Sigmoid colon (tissue), 7 donors: ENCODE results near the gene TOR2A. TPM values are rescaled to one million over a fixed set of nuclear protein-coding genes. Genes with fewer than 3 reads are reported as not detected.

Source experiments
- DNase-seq: peaks from one replicate; pipeline ENCODE4 v3.0.0-alpha.2; 2019
- H3K27ac ChIP-seq, 4 donors: fragments of 200-600 bp; sonication (generic); one replicate each; pipeline ENCODE4 v1.5.1; 2016 to 2019; ENCODE audit warnings: mild to moderate bottlenecking in 1 of 4
- H3K27me3 ChIP-seq, 3 donors: fragments of 200-600 bp; sonication (generic); one replicate each; pipeline ENCODE4 v1.5.1; 2019; ENCODE audit warnings: mild to moderate bottlenecking in 1 of 3
- H3K36me3 ChIP-seq, 4 donors: fragments of 200-600 bp; sonication (generic); one replicate each; pipeline ENCODE4 v1.5.1; 2016 to 2019
- H3K4me1 ChIP-seq, 4 donors: fragments of 200-600 bp; sonication (generic); one replicate each; pipeline ENCODE4 v1.5.1; 2017 to 2019
- H3K4me3 ChIP-seq, 4 donors: fragments of 200-600 bp; sonication (generic); one replicate each; pipeline ENCODE4 v1.5.1; 2017 to 2019; ENCODE audit warnings: mild to moderate bottlenecking in 2 of 4, moderate library complexity in 1 of 4
- H3K9me3 ChIP-seq, 4 donors: fragments of 200-600 bp in 3 of 4; sonication (generic) in 3 of 4; one replicate each; pipeline versions ENCODE4 v1.5.1 to v1.6.1; 2013 to 2019
- EP300 ChIP-seq, 4 donors: sonication (generic); formaldehyde crosslinking; IDR thresholded peaks; one replicate each; pipeline ENCODE4 v1.6.1; 2017; ENCODE audit warnings: antibody characterized with exemption in 4 of 4
- POLR2A ChIP-seq, 2 donors: fragments of 450-650 bp; IDR thresholded peaks; one replicate each; pipeline ENCODE4 v1.6.1; 2016; ENCODE audit warnings: antibody characterized with exemption in 2 of 2, mild to moderate bottlenecking in 2 of 2, moderate library complexity in 2 of 2
- POLR2AphosphoS5 ChIP-seq, 4 donors: sonication (generic); formaldehyde crosslinking; IDR thresholded peaks; one replicate each; pipeline ENCODE4 v1.6.1; 2017; ENCODE audit warnings: antibody characterized with exemption in 4 of 4
- WGBS, 2 donors: extraction: QIAGEN DNeasy Blood & Tissue Kit; methylation state at CpG; one replicate each; pipeline ENCODE4 v1.1.7; 2013; 5-methylcytosine and 5-hydroxymethylcytosine counted together
- intact Hi-C: fragments of 100-400 bp; cut with DNase I; formaldehyde crosslinking; loops from one replicate; pipeline ENCODE4 v1.15.1; 2023
- polyA plus RNA-seq, 3 donors: library from polyadenylated mRNA; stranded (reverse); fragments of 200-250 nt; gene quantifications; one replicate each; pipeline ENCODE4 v1.2.3, GENCODE V29; 2013
- total RNA-seq, 4 donors: library from RNA; depleted of rRNA; stranded (reverse); fragments of >200 nt; gene quantifications; one replicate each; pipeline ENCODE4 v1.1.0, GENCODE V29; 2016
- TF ChIP-seq, protein P1 (sequence below), 4 experiments: fragments of 450-650 bp in 3 of 4; fragments of 200-600 bp in 1 of 4; IDR thresholded peaks; one replicate each; pipeline ENCODE4 v1.5.1; 2016 to 2019; ENCODE audit warnings: antibody characterized with exemption in 4 of 4, mild to moderate bottlenecking in 3 of 4, moderate library complexity in 2 of 4
- donor health status: healthy with polysubstance abuse.
- donor health status: Bipolar disorder and iron deficiency.
- donor health status: healthy.

TOR2A gene
- total and polyA plus RNA-seq, 7 donors: 6.1 to 26.4 (median 10.4) TPM

DNA sequence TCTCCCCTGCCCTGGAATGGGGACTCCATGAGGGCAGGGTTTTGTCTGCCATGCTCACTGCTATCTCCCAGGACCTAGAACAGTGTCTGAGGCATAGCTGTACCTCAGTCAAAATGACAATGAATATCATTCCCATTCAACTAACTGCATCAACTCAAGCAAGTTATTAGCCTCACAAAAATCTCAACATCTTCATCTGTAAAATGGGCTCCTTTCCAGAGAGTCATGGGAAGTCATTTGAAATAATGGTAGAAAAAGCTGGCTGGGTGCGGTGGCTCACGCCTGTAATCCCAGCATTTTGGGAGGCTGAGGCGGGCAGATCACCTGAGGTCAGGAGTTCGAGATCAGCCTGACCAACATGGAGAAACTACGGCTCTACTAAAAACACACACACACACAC, 34.0 kb upstream of the TOR2A start:
- Histone ChIP-seq H3K27me3 (peaks cover 0 to 7% (median 0%) of the 10 kb centered on the region in 3 donors), H3K27ac (peak overlapping the region in 3 of 4 donors; percentile 48 to 66 (median 48)), H3K4me3 (no peak overlapping the region), H3K36me3 (no peaks in the 10 kb centered on the region), H3K9me3 (no peaks in the 10 kb centered on the region), H3K4me1 (peaks cover 0 to 12% (median 9%) of the 10 kb centered on the region in 4 donors)
- TF ChIP-seq, protein P1, sequence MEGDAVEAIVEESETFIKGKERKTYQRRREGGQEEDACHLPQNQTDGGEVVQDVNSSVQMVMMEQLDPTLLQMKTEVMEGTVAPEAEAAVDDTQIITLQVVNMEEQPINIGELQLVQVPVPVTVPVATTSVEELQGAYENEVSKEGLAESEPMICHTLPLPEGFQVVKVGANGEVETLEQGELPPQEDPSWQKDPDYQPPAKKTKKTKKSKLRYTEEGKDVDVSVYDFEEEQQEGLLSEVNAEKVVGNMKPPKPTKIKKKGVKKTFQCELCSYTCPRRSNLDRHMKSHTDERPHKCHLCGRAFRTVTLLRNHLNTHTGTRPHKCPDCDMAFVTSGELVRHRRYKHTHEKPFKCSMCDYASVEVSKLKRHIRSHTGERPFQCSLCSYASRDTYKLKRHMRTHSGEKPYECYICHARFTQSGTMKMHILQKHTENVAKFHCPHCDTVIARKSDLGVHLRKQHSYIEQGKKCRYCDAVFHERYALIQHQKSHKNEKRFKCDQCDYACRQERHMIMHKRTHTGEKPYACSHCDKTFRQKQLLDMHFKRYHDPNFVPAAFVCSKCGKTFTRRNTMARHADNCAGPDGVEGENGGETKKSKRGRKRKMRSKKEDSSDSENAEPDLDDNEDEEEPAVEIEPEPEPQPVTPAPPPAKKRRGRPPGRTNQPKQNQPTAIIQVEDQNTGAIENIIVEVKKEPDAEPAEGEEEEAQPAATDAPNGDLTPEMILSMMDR (IDR thresholded peaks at IDR 0.05): no peak
- TF ChIP-seq POLR2AphosphoS5 (IDR thresholded peaks at IDR 0.05) (no peak), EP300 (IDR thresholded peaks at IDR 0.05) (no peak), POLR2A (IDR thresholded peaks at IDR 0.05) (no peak)
- WGBS, 2 donors: 88 to 92% methylated on average over 5 of the region's 5 CpGs
- intact Hi-C loops: no loop called here
- no peak for DNase-seq

DNA sequence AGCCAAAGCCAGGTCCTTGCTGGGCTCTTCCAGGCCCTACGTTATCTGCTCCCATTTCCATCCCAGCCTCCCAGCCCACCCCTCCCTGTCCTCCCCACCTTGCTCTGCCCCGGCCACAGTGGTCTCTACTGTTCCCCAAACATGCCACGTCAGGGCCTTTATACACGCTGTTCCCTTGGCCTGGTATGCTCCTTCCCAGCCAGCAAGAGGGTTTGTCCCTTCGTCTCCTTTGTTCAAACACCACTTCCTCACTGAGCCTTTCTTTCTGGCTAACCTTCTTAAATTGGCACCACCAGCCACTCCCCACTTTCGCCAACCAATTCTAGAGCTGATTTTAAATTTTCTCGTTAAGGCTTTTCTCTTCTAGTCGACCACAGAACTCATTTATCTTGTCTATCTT, 33.6 kb upstream of the TOR2A start:
- 69 to 76% methylated on average over 8 of the region's 8 CpGs for WGBS, 2 donors
- H3K27me3 ChIP-seq: peaks cover 0 to 7% (median 0%) of the 10 kb centered on the region in 3 donors
- H3K9me3 ChIP-seq: no peaks in the 10 kb centered on the region
- no peak overlapping the region for H3K4me3 ChIP-seq
- intact Hi-C loops: no loop called here
- peaks cover 0 to 12% (median 9%) of the 10 kb centered on the region in 4 donors for H3K4me1 ChIP-seq
- DNase-seq: no peak
- H3K36me3 ChIP-seq: no peaks in the 10 kb centered on the region
- H3K27ac ChIP-seq: peak overlapping the region; percentile 48 to 66 (median 52)
- TF ChIP-seq, protein P1 (IDR thresholded peaks at IDR 0.05): no peak
- TF ChIP-seq EP300 (IDR thresholded peaks at IDR 0.05) (no peak), POLR2AphosphoS5 (IDR thresholded peaks at IDR 0.05) (no peak), POLR2A (IDR thresholded peaks at IDR 0.05) (no peak)

DNA sequence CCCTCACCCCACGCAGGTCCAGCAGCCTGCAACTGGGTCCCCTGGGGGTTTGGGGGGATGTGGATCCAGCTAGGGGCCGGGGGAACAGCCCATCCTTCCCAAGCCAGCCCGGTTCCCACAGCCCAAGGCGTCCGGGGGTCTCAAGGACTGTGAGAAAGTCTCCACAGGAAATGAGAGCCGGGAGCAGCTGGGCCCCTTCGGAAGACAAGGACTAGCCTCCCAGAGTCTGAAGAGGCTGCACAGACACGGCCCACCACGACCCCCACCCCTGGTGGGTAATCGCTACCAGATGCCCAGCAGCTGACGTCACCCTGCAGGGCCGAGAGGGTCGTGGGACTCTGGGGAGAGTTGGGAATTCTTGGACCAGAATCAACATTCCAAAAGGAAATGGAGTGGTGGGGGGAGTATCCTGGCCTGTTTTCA, 32.8 kb upstream of the TOR2A start:
- Histone ChIP-seq H3K27ac (peak overlapping the region; percentile 48 to 66 (median 52)), H3K27me3 (peaks cover 0 to 7% (median 0%) of the 10 kb centered on the region in 3 donors), H3K36me3 (no peaks in the 10 kb centered on the region), H3K4me3 (no peak overlapping the region), H3K4me1 (peaks cover 0 to 12% (median 9%) of the 10 kb centered on the region in 4 donors), H3K9me3 (no peaks in the 10 kb centered on the region)
- intact Hi-C loops: no loop called here
- TF ChIP-seq POLR2A (IDR thresholded peaks at IDR 0.05): no peak
- TF ChIP-seq EP300 (IDR thresholded peaks at IDR 0.05): no peak
- TF ChIP-seq, protein P1 (IDR thresholded peaks at IDR 0.05): no peak
- no peak for TF ChIP-seq POLR2AphosphoS5 (IDR thresholded peaks at IDR 0.05)
- WGBS, 2 donors: 61 to 68% methylated on average over 13 of the region's 13 CpGs
- no peak for DNase-seq

DNA sequence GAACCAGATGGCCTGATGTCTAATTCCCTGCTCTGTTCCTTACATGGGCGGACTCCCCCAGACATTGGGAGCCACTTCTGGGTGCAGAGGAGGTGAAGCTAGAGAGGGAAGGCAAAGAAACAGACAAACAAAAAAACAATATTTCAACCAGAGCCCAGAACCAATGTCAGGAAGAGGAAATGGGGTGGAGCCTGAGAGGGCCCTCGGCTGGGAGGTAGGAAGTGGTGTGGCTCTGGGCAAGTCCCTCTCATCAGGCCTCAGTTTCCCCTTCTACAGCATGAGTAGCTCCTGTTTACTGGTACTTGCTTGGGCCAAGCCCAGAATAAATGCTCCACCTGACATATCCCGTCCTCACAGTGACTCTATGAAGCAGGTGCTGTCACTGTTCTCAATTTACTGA, 32.3 kb upstream of the TOR2A start:
- Histone ChIP-seq H3K27ac (peak overlapping the region; percentile 48 to 66 (median 52)), H3K9me3 (no peaks in the 10 kb centered on the region), H3K4me3 (no peak overlapping the region), H3K4me1 (peaks cover 0 to 12% (median 9%) of the 10 kb centered on the region in 4 donors), H3K27me3 (peaks cover 0 to 7% (median 0%) of the 10 kb centered on the region in 3 donors), H3K36me3 (no peaks in the 10 kb centered on the region)
- TF ChIP-seq, protein P1 (IDR thresholded peaks at IDR 0.05): no peak
- TF ChIP-seq EP300 (IDR thresholded peaks at IDR 0.05) (no peak), POLR2A (IDR thresholded peaks at IDR 0.05) (no peak), POLR2AphosphoS5 (IDR thresholded peaks at IDR 0.05) (no peak)
- WGBS, 2 donors: 58 to 61% methylated on average over 3 of the region's 3 CpGs
- intact Hi-C loops: no loop called here
- no peak for DNase-seq

DNA sequence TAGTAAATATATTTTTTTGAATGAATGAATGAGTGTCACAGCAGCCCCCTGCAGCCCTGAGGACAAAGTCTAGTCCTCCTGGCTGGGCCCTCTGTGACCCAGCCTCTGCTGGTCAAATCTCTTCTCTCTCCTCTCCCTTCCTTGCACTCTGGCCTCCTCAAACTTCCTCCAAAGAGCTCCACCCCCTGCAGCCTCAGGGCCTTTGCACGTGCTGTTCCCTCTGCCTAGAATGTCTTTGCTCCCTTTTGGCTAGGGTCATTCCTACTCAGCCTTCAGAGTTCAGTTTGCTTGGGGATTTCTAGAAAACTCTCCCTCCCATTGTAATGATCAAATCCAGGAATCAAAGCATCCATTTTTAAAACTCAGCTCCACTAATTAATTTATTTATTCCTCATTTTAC, 30.3 kb upstream of the TOR2A start:
- H3K27ac ChIP-seq: peak overlapping the region in 2 of 4 donors; percentile 3 to 46
- intact Hi-C loops: no loop called here
- peaks cover 0 to 3% (median under 1%) of the 10 kb centered on the region in 4 donors for H3K4me1 ChIP-seq
- DNase-seq: no peak
- peaks cover 3 to 26% (median 4%) of the 10 kb centered on the region in 3 donors for H3K27me3 ChIP-seq
- no peaks in the 10 kb centered on the region for H3K9me3 ChIP-seq
- H3K36me3 ChIP-seq: no peaks in the 10 kb centered on the region
- WGBS, 2 donors: 68 to 81% methylated on average over 1 of the region's 1 CpG
- no peak overlapping the region for H3K4me3 ChIP-seq
- TF ChIP-seq, protein P1 (IDR thresholded peaks at IDR 0.05): no peak
- TF ChIP-seq POLR2A (IDR thresholded peaks at IDR 0.05): no peak
- no peak for TF ChIP-seq POLR2AphosphoS5 (IDR thresholded peaks at IDR 0.05)
